B cell (primary cell): ENCODE data around the gene HMOX1. TPM values are rescaled to one million over a fixed set of nuclear protein-coding genes. Genes with fewer than 3 reads are reported as not detected.

Experiments used
- ATAC-seq: fragments of 200-7000 bp; cut with Tn5 transposase; one replicate; pipeline ENCODE4 v1.10.0; 2021; ENCODE audit warnings: low read depth, mild to moderate bottlenecking, moderate number of reproducible peaks, moderate library complexity
- CTCF ChIA-PET: fragments of 350-600 bp; sonication (Branson Sonifier 250); formaldehyde crosslinking; loops from one replicate; lab custom pipeline; 2021; ENCODE audit warnings: antibody characterized with exemption, inconsistent platforms; lab: Charles Lee
- POLR2A ChIA-PET: fragments of 350-600 bp; sonication (Branson Sonifier 250); formaldehyde crosslinking; loops from one replicate; lab custom pipeline; 2021; ENCODE audit warnings: antibody characterized with exemption; lab: Charles Lee
- DNase-seq: peaks from one replicate; pipeline ENCODE4 v3.0.0; 2013
- H2AFZ ChIP-seq: 2 replicates; pipeline ENCODE4 v1.6.1; 2012; ENCODE audit warnings: mild to moderate bottlenecking, low read depth, low read length; ENCODE audit not compliant: insufficient read depth, poor library complexity, severe bottlenecking
- H3K27ac ChIP-seq, 2 donors: 1 replicate in 1 of 2; 2 replicates in 1 of 2; pipeline ENCODE4 v1.5.1; 2012 to 2013; ENCODE audit warnings: low read length in 2 of 2, mild to moderate bottlenecking in 2 of 2, moderate library complexity in 1 of 2
- H3K27me3 ChIP-seq, 4 experiments: fragments of 200-600 bp in 1 of 4; sonication (generic) in 1 of 4; replicated peaks in 1 of 4; 1 replicate in 2 of 4; 2 replicates in 2 of 4; pipeline versions ENCODE4 v1.6.1 to v1.7.0; 2013 to 2016; ENCODE audit warnings: low read length in 3 of 4, mild to moderate bottlenecking in 2 of 4, mixed read lengths in 1 of 4, moderate library complexity in 1 of 4; ENCODE audit not compliant: insufficient read depth in 4 of 4, control insufficient read depth in 3 of 4; ENCODE audit errors: control extremely low read depth in 1 of 4
- H3K36me3 ChIP-seq, 2 experiments: replicated peaks in 1 of 2; 1 replicate in 1 of 2; 2 replicates in 1 of 2; pipeline versions ENCODE4 v1.6.1 to v1.7.1; 2013; ENCODE audit warnings: low read length in 1 of 2; ENCODE audit not compliant: insufficient read depth in 2 of 2, control insufficient read depth in 1 of 2; ENCODE audit errors: control extremely low read depth in 1 of 2, extremely low read depth in 1 of 2
- H3K4me1 ChIP-seq, 2 donors: fragments of 200-600 bp in 1 of 2; sonication (generic) in 1 of 2; 1 replicate in 1 of 2; 2 replicates in 1 of 2; pipeline versions ENCODE4 v1.5.1 to v1.6.1; 2013 to 2017; ENCODE audit warnings: low read length in 2 of 2; ENCODE audit not compliant: control insufficient read depth in 2 of 2, insufficient read depth in 2 of 2
- H3K4me2 ChIP-seq: replicated peaks from 2 replicates; pipeline ENCODE3; 2012; ENCODE audit warnings: mild to moderate bottlenecking, low read depth, low read length; ENCODE audit not compliant: poor library complexity, severe bottlenecking
- H3K4me3 ChIP-seq, 5 experiments: fragments of 200-600 bp in 1 of 5; sonication (generic) in 1 of 5; 1 replicate in 3 of 5; 2 replicates in 2 of 5; pipeline versions ENCODE4 v1.5.1 to v1.7.0; 2011 to 2016; ENCODE audit warnings: low read length in 4 of 5, mild to moderate bottlenecking in 4 of 5, low read depth in 2 of 5, control low read depth in 1 of 5, moderate library complexity in 1 of 5; ENCODE audit not compliant: insufficient read depth in 1 of 5; ENCODE audit errors: control extremely low read depth in 1 of 5, extremely low read depth in 1 of 5
- H3K79me2 ChIP-seq: fragments of 200-600 bp; sonication (generic); one replicate; pipeline ENCODE4 v1.6.0; 2016; ENCODE audit warnings: low read length; ENCODE audit not compliant: control insufficient read depth, insufficient read depth
- H3K9ac ChIP-seq: fragments of 200-600 bp; sonication (generic); 2 replicates; pipeline ENCODE4 v1.6.1; 2017; ENCODE audit warnings: mild to moderate bottlenecking, low read length, moderate library complexity
- H3K9me3 ChIP-seq, 3 donors: one replicate each; pipeline versions ENCODE4 v1.6.1 to v1.7.1; 2013; ENCODE audit warnings: low read length in 2 of 3; ENCODE audit not compliant: control insufficient read depth in 2 of 3, insufficient read depth in 1 of 3; ENCODE audit errors: control extremely low read depth in 1 of 3
- H4K20me1 ChIP-seq: 2 replicates; pipeline ENCODE4 v1.6.0; 2012; ENCODE audit warnings: mild to moderate bottlenecking, low read length; ENCODE audit not compliant: insufficient read depth, control insufficient read depth, poor library complexity, severe bottlenecking
- H3K27ac Mint-ChIP-seq: one replicate; pipeline ENCODE4 v1.8.0; 2021; ENCODE audit warnings: mixed read lengths
- H3K27me3 Mint-ChIP-seq: one replicate; pipeline ENCODE4 v1.8.0; 2021; ENCODE audit warnings: mixed read lengths
- H3K4me1 Mint-ChIP-seq: one replicate; pipeline ENCODE4 v1.8.0; 2021; ENCODE audit warnings: mixed read lengths
- H3K4me3 Mint-ChIP-seq: one replicate; pipeline ENCODE4 v1.8.0; 2021; ENCODE audit warnings: mixed read lengths
- H3K9me3 Mint-ChIP-seq: one replicate; pipeline ENCODE4 v1.8.0; 2022; ENCODE audit warnings: mixed read lengths; ENCODE audit not compliant: insufficient read depth
- CTCF ChIP-seq: fragments of 200-600 bp; IDR thresholded peaks from one replicate; pipeline ENCODE4 v1.8.0; 2022; ENCODE audit warnings: antibody characterized with exemption, mild to moderate bottlenecking
- EZH2 ChIP-seq: IDR thresholded peaks from 2 replicates; pipeline ENCODE4 v1.6.1; 2012; ENCODE audit warnings: borderline replicate concordance, low read depth, mild to moderate bottlenecking, moderate library complexity, low read length; ENCODE audit not compliant: insufficient read depth, poor library complexity, severe bottlenecking
- WGBS: methylation state at CpG from one replicate; pipeline ENCODE4 v1.1.5; 2013; ENCODE audit warnings: missing lambda C conversion rate; ENCODE audit not compliant: insufficient coverage; 5-methylcytosine and 5-hydroxymethylcytosine counted together
- intact Hi-C: fragments of 100-400 bp; cut with micrococcal nuclease; formaldehyde crosslinking; loops from one replicate; pipeline ENCODE4 v1.10.0; 2022
- polyA plus RNA-seq: library from polyadenylated mRNA; depleted of rRNA; stranded (reverse); fragments of >200 nt; gene quantifications from 2 replicates; pipeline ENCODE4 v1.2.3, GENCODE V29; 2012
- total RNA-seq, 2 donors: library from RNA; stranded (reverse); fragments of 120-200 nt in 1 of 2; gene quantifications; 1 replicate in 1 of 2; 2 replicates in 1 of 2; pipeline versions ENCODE4 v1.2.3 to v1.2.4, GENCODE V29; 2013 to 2022

The HMOX1 gene
- total and polyA plus RNA-seq, 2 donors (not counting 1 experiment from before 2014, with no cell fraction given) = 9.4 to 21.9 TPM

GRCh38 chr22:35348703-35349102 is 32.2 kb upstream of the HMOX1 start:
- Histone ChIP-seq H4K20me1 (no peaks in the 10 kb centered on the region), H3K27me3 (no peaks in the 10 kb centered on the region), H3K4me3 (no peak overlapping the region), H3K9ac (no peak overlapping the region), H3K9me3 (no peaks in the 10 kb centered on the region), H3K4me2 (no peak overlapping the region), H3K4me1 (peaks cover 33 to 41% of the 10 kb centered on the region in 2 donors), H3K27ac (no peak overlapping the region), H2AFZ (no peak overlapping the region), H3K79me2 (no peaks in the 10 kb centered on the region), H3K36me3 (peaks cover 0 to 2% of the 10 kb centered on the region in 2 experiments)
- H3K4me3 Mint-ChIP-seq = no peak overlapping the region
- TF ChIP-seq EZH2 (no peak), CTCF (no peak)
- POLR2A ChIA-PET = no interaction called here
- ATAC-seq (no peak), DNase-seq (no peak)
- peaks cover 43% of the 10 kb centered on the region for H3K4me1 Mint-ChIP-seq
- H3K9me3 Mint-ChIP-seq = no peaks in the 10 kb centered on the region
- CTCF ChIA-PET = interaction anchor here (0.9 to 13.9 kb wide), 6 partner anchors 13 to 776 kb away, joined by 3 to 311 read pairs (median 4); partner anchors contain the start of gene TOM1
- no peak overlapping the region for H3K27ac Mint-ChIP-seq
- 96% methylated on average over 5 of the region's 5 CpGs for WGBS
- intact Hi-C loops = no loop called here
- H3K27me3 Mint-ChIP-seq = no peaks in the 10 kb centered on the region

GRCh38 chr22:35349368-35349703 is 31.6 kb upstream of the HMOX1 start:
- H3K4me1 Mint-ChIP-seq = peaks cover 46% of the 10 kb centered on the region
- no peak for DNase-seq
- H3K27me3 ChIP-seq = no peaks in the 10 kb centered on the region
- H3K4me3 Mint-ChIP-seq = no peak overlapping the region
- no peak overlapping the region for H3K27ac ChIP-seq
- CTCF ChIA-PET = interaction anchor here (0.6 to 13.9 kb wide), 9 partner anchors 14 to 261 kb away, joined by 3 to 311 read pairs (median 4); partner anchors contain the start of gene TOM1
- no peaks in the 10 kb centered on the region for H4K20me1 ChIP-seq
- intact Hi-C loops = no loop called here
- no peaks in the 10 kb centered on the region for H3K9me3 ChIP-seq
- no peak overlapping the region for H2AFZ ChIP-seq
- no peaks in the 10 kb centered on the region for H3K27me3 Mint-ChIP-seq
- no peak for ATAC-seq
- H3K4me1 ChIP-seq = peaks cover 38 to 48% of the 10 kb centered on the region in 2 donors
- peak overlapping the region; percentile 78 for H3K27ac Mint-ChIP-seq
- no peaks in the 10 kb centered on the region for H3K36me3 ChIP-seq
- POLR2A ChIA-PET = interaction anchor here (0.8 to 1.0 kb wide), 2 partner anchors 14 to 50 kb away, joined by 7 to 13 read pairs; partner anchors contain the start of gene TOM1
- no peaks in the 10 kb centered on the region for H3K79me2 ChIP-seq
- H3K4me3 ChIP-seq = no peak overlapping the region
- no peaks in the 10 kb centered on the region for H3K9me3 Mint-ChIP-seq
- H3K9ac ChIP-seq = no peak overlapping the region
- 62% methylated on average over 9 of the region's 9 CpGs for WGBS
- H3K4me2 ChIP-seq = no peak overlapping the region
- no peak for TF ChIP-seq CTCF
- no peak for TF ChIP-seq EZH2
